NCI-H1436 treated with DMSO at 0.1 percent for 48 hours (cell line): ENCODE measurements around the gene TNFAIP1.
"Not testable (repeated sequence)": the region's sequence is repeated elsewhere in the genome, so short reads cannot be mapped to it uniquely, and the experiment has no call there.

Experiments used
- DNase-seq: peaks from one replicate; lab custom pipeline; 2025; lab: John Stamatoyannopoulos, UW

The TNFAIP1 gene

DNA sequence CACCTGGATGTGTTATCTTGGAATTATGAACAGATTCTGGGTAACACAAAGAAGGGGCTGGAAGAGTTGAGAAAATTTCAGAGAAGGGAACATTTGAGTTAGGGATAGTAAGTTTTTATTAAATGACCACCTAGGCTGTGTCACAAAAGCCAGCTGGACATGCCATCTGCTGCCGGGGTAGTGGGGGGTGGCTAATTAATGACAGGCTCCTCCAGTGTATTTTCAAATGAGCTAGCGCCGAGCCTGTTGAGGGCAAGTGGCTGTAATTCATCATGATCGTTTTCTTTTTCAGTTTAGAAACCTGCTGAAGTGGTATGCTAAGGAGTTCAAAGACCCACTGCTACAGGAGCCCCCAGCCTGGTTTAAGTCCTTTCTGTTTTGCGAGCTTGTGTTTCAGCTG is 10.3 kb upstream of the TNFAIP1 start:
- DNase-seq, result no peak

DNA sequence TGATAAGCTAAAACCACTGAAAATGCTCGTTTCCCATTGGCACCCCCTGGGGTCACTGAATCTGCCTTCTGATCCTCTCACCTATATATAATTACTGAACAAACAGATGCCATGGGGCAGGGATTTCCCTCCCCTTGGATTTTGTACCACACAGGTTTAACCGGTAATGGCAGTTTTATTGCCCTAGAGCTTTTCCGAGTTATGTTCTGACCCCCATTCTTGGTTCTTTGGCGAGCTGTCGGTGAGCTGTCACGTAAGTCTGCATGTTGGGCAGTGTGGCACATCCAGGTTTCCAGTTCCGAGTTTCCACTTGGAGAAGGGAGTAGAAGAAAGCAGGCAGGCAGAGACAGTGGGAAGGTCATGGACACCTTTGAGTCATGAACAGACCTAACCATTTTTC is 9.4 kb upstream of the TNFAIP1 start:
- DNase-seq, result no peak

GRCh38 chr17:28327031-28327607 is 8.4 kb upstream of the TNFAIP1 start:
- DNase-seq, result no peak

GRCh38 chr17:28327709-28328108 is 7.9 kb upstream of the TNFAIP1 start:
- DNase-seq, result no peak

DNA sequence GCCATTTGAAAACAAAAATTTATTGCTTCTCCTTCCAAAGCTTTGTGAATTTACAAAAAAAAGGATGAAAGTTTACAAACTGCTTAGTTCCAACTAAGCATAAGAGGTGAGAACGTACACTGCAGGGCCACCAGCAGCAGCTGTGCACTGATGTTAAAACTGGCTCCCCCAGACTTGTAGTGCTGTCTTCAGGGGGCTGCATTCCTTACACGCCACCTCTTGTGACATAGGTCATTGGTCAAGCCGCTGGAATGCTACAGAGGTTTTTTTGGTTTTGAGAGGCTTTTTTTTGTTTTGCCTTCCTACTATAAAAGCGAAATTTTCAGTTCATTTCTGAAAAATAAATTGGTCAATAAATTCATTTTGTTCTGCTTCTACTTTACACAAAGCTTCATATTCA is 7.2 kb upstream of the TNFAIP1 start:
- DNase-seq, result no peak

DNA sequence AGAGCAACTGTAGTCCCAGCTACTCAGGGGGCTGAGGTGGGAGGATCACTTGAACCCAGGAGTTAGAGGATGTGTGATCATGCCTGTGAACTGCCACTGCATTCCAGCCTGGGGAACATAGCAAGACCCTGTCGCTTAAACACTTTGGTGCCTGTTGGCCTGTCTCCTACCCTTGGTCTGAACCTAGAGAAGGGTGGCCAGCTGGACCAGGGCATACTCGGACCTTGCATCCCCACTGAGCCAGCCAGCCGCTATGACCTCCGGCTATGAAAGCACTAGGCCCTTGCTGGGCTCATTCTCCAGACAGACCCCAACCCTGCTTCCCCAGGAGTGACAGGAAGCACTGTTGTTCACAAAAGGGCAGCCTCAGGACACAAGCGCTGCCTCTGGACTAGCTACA is 4.9 kb upstream of the TNFAIP1 start:
- no peak for DNase-seq

- DNase-seq, result no peak
Observed at GRCh38 chr17:28331891-28332420, 3.6 kb upstream of the TNFAIP1 start.

DNA sequence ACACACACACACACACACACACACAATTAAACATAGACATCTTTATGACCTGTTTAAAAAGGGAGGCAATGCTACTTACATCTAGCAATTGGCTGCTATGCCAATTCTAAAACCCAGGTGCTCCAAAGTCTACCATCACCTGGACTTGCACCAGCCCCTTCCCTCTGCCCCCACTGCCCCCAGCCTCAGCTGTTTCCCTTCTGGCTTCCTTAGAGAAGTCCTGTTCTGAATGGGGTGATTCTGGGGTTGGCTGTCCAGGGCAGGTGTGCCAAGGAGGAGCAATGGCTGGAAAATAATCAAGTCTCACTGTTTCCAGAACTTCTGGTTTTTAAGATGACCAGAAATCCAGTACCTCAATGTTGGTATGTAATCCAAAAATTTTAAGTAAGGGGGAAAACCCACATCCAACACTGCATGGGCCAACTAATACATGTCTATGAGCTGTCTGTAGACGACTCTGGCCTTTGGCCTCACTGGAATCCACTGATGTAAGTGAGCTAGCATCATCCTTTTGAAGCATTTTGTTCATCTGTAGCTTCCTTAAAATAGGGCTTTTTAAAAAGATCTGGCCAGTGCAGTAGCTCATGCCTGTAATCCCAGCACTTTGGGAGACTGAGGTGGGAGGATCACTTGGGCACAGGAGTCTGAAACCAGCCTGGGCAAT is 2.3 kb upstream of the TNFAIP1 start:
- no peak for DNase-seq

DNA sequence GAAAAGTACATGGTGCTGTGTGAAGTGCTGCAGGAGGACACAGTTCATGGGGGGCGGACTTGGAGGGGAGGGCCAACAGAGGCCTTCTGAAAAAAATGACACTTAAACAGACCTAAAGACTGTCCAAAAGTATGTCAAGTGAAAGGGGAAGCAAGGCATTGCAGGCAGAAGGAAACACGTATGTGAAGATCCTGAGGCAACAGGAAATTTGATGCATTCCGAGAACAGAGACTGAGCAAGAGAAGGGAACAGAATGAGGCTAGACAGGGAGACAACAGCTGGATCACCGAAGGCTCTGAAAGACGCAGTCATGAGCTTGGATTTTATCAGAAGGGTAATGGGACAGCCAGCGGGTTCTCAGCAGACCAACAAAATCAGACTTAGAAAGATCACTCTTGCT is 1.4 kb upstream of the TNFAIP1 start:
- no peak for DNase-seq

DNA sequence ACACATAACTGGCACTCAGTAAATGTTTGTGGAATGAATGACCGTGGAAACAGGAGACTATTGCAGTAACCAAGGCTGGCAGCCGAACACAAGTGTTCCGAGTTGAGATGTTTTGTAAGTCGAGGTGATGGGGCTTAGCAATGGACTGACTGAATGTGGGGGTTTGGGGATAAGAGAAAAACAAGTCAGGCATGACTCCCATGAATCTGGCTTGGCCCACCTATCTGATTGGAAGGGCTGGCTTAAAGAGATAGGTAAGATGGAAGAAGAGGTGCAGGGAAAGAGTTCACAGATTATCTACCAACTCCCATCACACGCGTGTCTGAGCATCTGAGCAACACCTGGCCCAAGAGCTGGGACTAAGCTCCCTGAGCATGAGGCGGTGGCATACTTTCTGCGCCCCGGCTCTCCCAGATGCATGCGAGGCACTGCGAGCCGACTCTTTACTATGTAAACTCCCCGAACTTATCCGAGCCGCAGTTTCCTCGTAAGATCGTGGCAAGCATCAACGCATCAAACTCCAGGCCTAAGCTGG is 828 bp upstream of the TNFAIP1 start:
- no peak for DNase-seq

- DNase-seq, result no peak
Observed at GRCh38 chr17:28335959-28336871, 654 bp downstream of the TNFAIP1 start.

- DNase-seq, result no peak
Observed at GRCh38 chr17:28338056-28338768, 2.7 kb downstream of the TNFAIP1 start.

DNA sequence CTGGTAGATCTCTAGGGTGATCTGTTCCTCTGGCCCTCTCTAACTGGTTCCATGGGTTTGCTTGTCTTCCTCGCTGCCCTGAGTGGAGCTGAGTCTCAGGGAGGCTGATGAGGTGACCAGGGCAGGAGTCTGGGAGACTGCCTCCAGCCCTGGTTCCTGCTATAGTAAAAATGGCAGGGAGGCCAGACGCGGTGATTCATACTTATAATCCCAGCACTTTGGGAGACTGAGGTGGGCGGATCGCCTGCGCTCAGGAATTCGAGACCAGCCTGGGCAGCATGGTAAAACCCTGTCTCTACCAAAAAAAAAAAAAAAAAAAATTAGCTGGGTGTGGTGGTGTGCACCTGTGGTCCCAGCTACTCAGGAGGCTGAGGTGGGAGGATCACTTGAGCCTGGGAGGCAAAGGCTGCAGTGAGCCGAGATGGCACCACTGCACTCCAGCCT is 3.2 kb downstream of the TNFAIP1 start:
- not testable (repeated sequence) for DNase-seq

- DNase-seq, result no peak
Observed at GRCh38 chr17:28339431-28339830, 3.9 kb downstream of the TNFAIP1 start.

- no peak for DNase-seq
Observed at GRCh38 chr17:28340374-28340773, 4.8 kb downstream of the TNFAIP1 start.

GRCh38 chr17:28341516-28341915 is 6.0 kb downstream of the TNFAIP1 start:
- no peak for DNase-seq

DNA sequence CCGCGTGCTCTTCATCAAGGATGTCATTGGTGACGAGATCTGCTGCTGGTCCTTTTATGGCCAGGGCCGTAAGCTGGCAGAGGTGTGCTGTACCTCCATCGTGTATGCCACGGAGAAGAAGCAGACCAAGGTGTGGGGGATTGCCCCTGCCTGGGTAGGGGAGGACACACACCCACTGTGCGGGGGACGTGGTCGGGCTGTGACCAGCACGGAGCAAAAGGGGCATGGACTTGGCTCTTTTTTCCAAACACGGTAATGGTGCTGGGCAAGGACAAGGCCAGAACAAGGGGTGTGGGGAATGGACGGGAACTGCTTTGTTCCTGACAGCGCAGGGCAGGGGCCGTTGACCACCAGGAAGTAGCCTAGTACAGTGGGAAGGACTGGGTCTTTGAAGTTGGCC is 6.8 kb downstream of the TNFAIP1 start:
- DNase-seq, result no peak

DNA sequence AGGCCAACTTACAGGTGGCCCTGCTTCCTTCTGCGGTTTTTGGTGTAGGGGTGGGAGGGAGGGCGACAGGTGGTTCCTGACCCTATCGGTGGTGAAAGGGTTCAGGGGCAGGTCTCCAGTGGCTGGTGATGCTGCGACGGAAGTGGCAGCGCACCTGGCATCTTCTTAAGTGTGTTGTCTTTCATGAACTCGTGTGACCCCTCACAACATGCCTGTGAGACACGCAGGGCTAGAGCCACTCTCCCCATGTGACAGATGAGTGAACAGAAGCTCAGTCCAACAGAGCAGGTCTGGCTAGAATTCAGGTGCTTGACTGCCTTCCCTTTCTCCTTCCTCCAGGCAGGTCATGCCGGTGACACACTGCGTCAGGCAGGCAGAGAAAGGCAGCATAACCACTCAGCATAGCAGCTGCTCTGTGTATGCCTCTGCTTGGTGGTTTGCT is 8.0 kb downstream of the TNFAIP1 start:
- DNase-seq, result no peak

GRCh38 chr17:28344011-28344410 is 8.4 kb downstream of the TNFAIP1 start:
- DNase-seq, result no peak

- DNase-seq, result no peak
Observed at GRCh38 chr17:28344435-28344901, 8.9 kb downstream of the TNFAIP1 start.

- DNase-seq, result no peak
Observed at GRCh38 chr17:28345419-28346198, 10.0 kb downstream of the TNFAIP1 start.
